MM.1S (cell line): ENCODE data around the gene CCDC171.

Experiments
- DNase-seq: peaks from one replicate; pipeline ENCODE4 v3.0.0-alpha.2; 2015
- H2AFZ ChIP-seq: fragments of 300-600 bp; sonication (generic); 2 replicates; pipeline ENCODE4 v1.6.0; 2016; ENCODE audit warnings: antibody characterized with exemption, low read length
- H3F3A ChIP-seq: fragments of 300-600 bp; sonication (generic); 2 replicates; pipeline ENCODE4 v1.6.1; 2016; ENCODE audit warnings: mild to moderate bottlenecking, antibody characterized with exemption, low read length, moderate library complexity, mixed read lengths; ENCODE audit not compliant: insufficient read depth
- H3K27ac ChIP-seq: fragments of 300-600 bp; sonication (generic); 2 replicates; pipeline ENCODE4 v1.5.1; 2016; ENCODE audit warnings: mild to moderate bottlenecking, low read length
- H3K27me3 ChIP-seq: fragments of 300-600 bp; sonication (generic); replicated peaks from 2 replicates; pipeline ENCODE4 v1.6.0; 2016; ENCODE audit warnings: low read length; ENCODE audit not compliant: insufficient read depth
- H3K36me3 ChIP-seq: fragments of 300-600 bp; sonication (generic); replicated peaks from 2 replicates; pipeline ENCODE4 v1.6.1; 2016; ENCODE audit warnings: mild to moderate bottlenecking, low read length, mixed read lengths; ENCODE audit not compliant: insufficient read depth
- H3K4me1 ChIP-seq: fragments of 300-600 bp; sonication (generic); 2 replicates; pipeline ENCODE4 v1.6.1; 2016; ENCODE audit warnings: low read length, mixed read lengths
- H3K4me2 ChIP-seq: fragments of 300-600 bp; sonication (generic); 2 replicates; pipeline ENCODE4 v1.6.0; 2016; ENCODE audit warnings: low read depth, low read length
- H3K4me3 ChIP-seq: fragments of 300-600 bp; sonication (generic); 2 replicates; pipeline ENCODE4 v1.5.1; 2016; ENCODE audit warnings: low read length, mixed read lengths
- H3K79me2 ChIP-seq: fragments of 300-600 bp; sonication (generic); 2 replicates; pipeline ENCODE4 v1.6.1; 2016; ENCODE audit warnings: mixed run types, low read length, mixed read lengths
- H3K9ac ChIP-seq: fragments of 300-600 bp; sonication (generic); 2 replicates; pipeline ENCODE4 v1.6.1; 2016; ENCODE audit warnings: low read length, mixed read lengths
- H3K9me2 ChIP-seq: fragments of 300-600 bp; sonication (generic); replicated peaks from 2 replicates; pipeline ENCODE4 v1.6.1; 2016; ENCODE audit warnings: mild to moderate bottlenecking, low read length, mixed read lengths; ENCODE audit not compliant: insufficient read depth
- H3K9me3 ChIP-seq: fragments of 300-600 bp; sonication (generic); replicated peaks from 2 replicates; pipeline ENCODE4 v1.6.1; 2016; ENCODE audit warnings: mild to moderate bottlenecking, low read length, mixed read lengths; ENCODE audit not compliant: insufficient read depth
- H4K20me1 ChIP-seq: fragments of 300-600 bp; sonication (generic); 2 replicates; pipeline ENCODE4 v1.6.1; 2016; ENCODE audit warnings: mild to moderate bottlenecking, low read length, moderate library complexity, mixed read lengths; ENCODE audit not compliant: insufficient read depth
- CTCF ChIP-seq: fragments of 300-600 bp; sonication (generic); IDR thresholded peaks from 2 replicates; pipeline ENCODE4 v1.5.1; 2016; ENCODE audit warnings: antibody characterized with exemption, low read length, mixed read lengths
- EZH2 ChIP-seq: fragments of 300-600 bp; sonication (generic); optimal IDR thresholded peaks from 2 replicates; pipeline ENCODE3; 2017; ENCODE audit warnings: low read depth, mild to moderate bottlenecking, antibody characterized with exemption, low read length, mixed read lengths
- EZH2phosphoT487 ChIP-seq: fragments of 300-600 bp; sonication (generic); IDR thresholded peaks from 2 replicates; pipeline ENCODE4 v1.6.1; 2018; ENCODE audit warnings: antibody characterized with exemption, low read length

The CCDC171 gene

GRCh38 chr9:15961217-15961616 lies 408.4 kb downstream of the CCDC171 start:
- H3K4me3 ChIP-seq, result no peak overlapping the region
- H4K20me1 ChIP-seq, result no peaks in the 10 kb centered on the region
- no peak overlapping the region for H2AFZ ChIP-seq
- H3F3A ChIP-seq, result no peaks in the 10 kb centered on the region
- H3K27ac ChIP-seq, result no peak overlapping the region
- no peaks in the 10 kb centered on the region for H3K4me1 ChIP-seq
- no peak overlapping the region for H3K4me2 ChIP-seq
- H3K27me3 ChIP-seq, result no peaks in the 10 kb centered on the region
- no peaks in the 10 kb centered on the region for H3K79me2 ChIP-seq
- no peak for TF ChIP-seq EZH2
- TF ChIP-seq EZH2phosphoT487, result no peak
- TF ChIP-seq CTCF, result no peak
- H3K9ac ChIP-seq, result no peak overlapping the region
- no peak for DNase-seq
- H3K9me2 ChIP-seq, result no peaks in the 10 kb centered on the region
- no peaks in the 10 kb centered on the region for H3K36me3 ChIP-seq
- H3K9me3 ChIP-seq, result no peaks in the 10 kb centered on the region

GRCh38 chr9:15965246-15965745 lies 412.5 kb downstream of the CCDC171 start:
- Histone ChIP-seq H3K4me1 (no peaks in the 10 kb centered on the region), H3K9me2 (no peaks in the 10 kb centered on the region), H3K27ac (no peak overlapping the region), H3F3A (no peaks in the 10 kb centered on the region), H3K79me2 (no peaks in the 10 kb centered on the region), H2AFZ (no peak overlapping the region), H3K4me3 (no peak overlapping the region), H3K4me2 (no peak overlapping the region), H3K36me3 (no peaks in the 10 kb centered on the region), H3K9ac (no peak overlapping the region), H4K20me1 (no peaks in the 10 kb centered on the region), H3K9me3 (no peaks in the 10 kb centered on the region), H3K27me3 (no peaks in the 10 kb centered on the region)
- TF ChIP-seq EZH2 (no peak), EZH2phosphoT487 (no peak), CTCF (no peak)
- no peak for DNase-seq

DNA sequence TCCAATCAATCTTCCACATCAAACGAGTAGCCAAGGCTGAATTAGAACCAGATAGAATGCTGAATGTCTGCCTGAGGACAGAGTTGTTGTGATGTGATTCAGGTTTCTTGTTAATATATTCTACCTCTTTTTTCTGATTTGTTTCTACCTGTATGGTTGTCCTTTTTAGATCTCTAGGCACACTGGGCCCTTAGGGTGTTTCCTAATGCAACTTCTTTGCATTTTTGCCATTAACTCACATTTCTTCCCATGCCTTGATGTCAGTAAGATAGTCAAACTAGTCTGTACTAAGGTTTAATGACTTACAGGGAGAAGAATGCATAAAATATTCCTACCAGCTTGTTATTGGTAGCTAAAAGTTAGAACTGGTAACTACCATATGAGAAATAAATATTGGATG lies 413.6 kb downstream of the CCDC171 start:
- Histone ChIP-seq H3K79me2 (no peaks in the 10 kb centered on the region), H3K36me3 (no peaks in the 10 kb centered on the region), H4K20me1 (no peaks in the 10 kb centered on the region), H2AFZ (no peak overlapping the region), H3K4me1 (no peaks in the 10 kb centered on the region), H3K4me2 (no peak overlapping the region), H3K27me3 (no peaks in the 10 kb centered on the region), H3K9me2 (no peaks in the 10 kb centered on the region), H3K27ac (no peak overlapping the region), H3F3A (no peaks in the 10 kb centered on the region), H3K9me3 (no peaks in the 10 kb centered on the region), H3K4me3 (no peak overlapping the region), H3K9ac (no peak overlapping the region)
- DNase-seq, result no peak
- no peak for TF ChIP-seq EZH2phosphoT487
- no peak for TF ChIP-seq CTCF
- no peak for TF ChIP-seq EZH2
